IMR-90 (cell line): ENCODE measurements around the gene EFCC1.

Experiments
- CHD1 ChIP-seq: IDR thresholded peaks from 2 replicates; pipeline ENCODE4 v1.6.1; 2012; ENCODE audit warnings: low read depth, low read length, improper control_type of control experiment
- CTCF ChIP-seq: conservative IDR thresholded peaks from 2 replicates; pipeline ENCODE4 v1.5.1; 2012; ENCODE audit warnings: mild to moderate bottlenecking, low read depth, low read length, improper control_type of control experiment
- FOS ChIP-seq: fragments of 150-350 bp; IDR thresholded peaks from 2 replicates; pipeline ENCODE4 v1.6.1; 2016; ENCODE audit warnings: low read depth, low read length
- NFE2L2 ChIP-seq: fragments of 150-350 bp; IDR thresholded peaks from 2 replicates; pipeline ENCODE4 v1.6.1; 2016; ENCODE audit warnings: low read depth, mild to moderate bottlenecking, low read length
- POLR2A ChIP-seq: IDR thresholded peaks from 2 replicates; pipeline ENCODE4 v1.6.1; 2012; ENCODE audit warnings: mild to moderate bottlenecking, low read depth, low read length
- RAD21 ChIP-seq: IDR thresholded peaks from 2 replicates; pipeline ENCODE4 v1.6.1; 2012; ENCODE audit warnings: low read length, improper control_type of control experiment
- RFX5 ChIP-seq: IDR thresholded peaks from 2 replicates; pipeline ENCODE4 v1.8.0; 2012; ENCODE audit warnings: low read depth, mild to moderate bottlenecking, low read length, moderate library complexity
- SMC3 ChIP-seq: fragments of 150-350 bp; IDR thresholded peaks from 2 replicates; pipeline ENCODE4 v1.6.1; 2016; ENCODE audit warnings: low read depth, mild to moderate bottlenecking, antibody characterized with exemption, low read length, moderate library complexity
- USF2 ChIP-seq: fragments of 150-350 bp; IDR thresholded peaks from 2 replicates; pipeline ENCODE4 v1.6.1; 2017; ENCODE audit warnings: mild to moderate bottlenecking, antibody characterized with exemption, low read length, low read depth

- TF ChIP-seq CTCF = no peak
- no peak for TF ChIP-seq POLR2A
- no peak for TF ChIP-seq RAD21
- no peak for TF ChIP-seq CHD1
- no peak for TF ChIP-seq SMC3
- TF ChIP-seq NFE2L2 = no peak
- no peak for TF ChIP-seq FOS
- TF ChIP-seq RFX5 = no peak
- no peak for TF ChIP-seq USF2
Observed at GRCh38 chr3:129002573-129003569, 1.8 kb downstream of the EFCC1 start.
